HepG2 (cell line): ENCODE results near the gene THADA. TPM values are rescaled to one million over a fixed set of nuclear protein-coding genes. Genes with fewer than 3 reads are reported as not detected.

Experiments used
- ADNP ChIP-seq: sonication (generic); formaldehyde crosslinking; IDR thresholded peaks from 2 replicates; pipeline ENCODE4 v1.4.0; 2020; ENCODE audit warnings: missing genetic modification reagents
- ATRX ChIP-seq: sonication (generic); formaldehyde crosslinking; IDR thresholded peaks from 2 replicates; pipeline ENCODE4 v1.4.0; 2020; ENCODE audit warnings: missing genetic modification reagents, borderline replicate concordance
- CERS6 ChIP-seq: sonication (generic); formaldehyde crosslinking; IDR thresholded peaks from 2 replicates; pipeline ENCODE4 v1.5.0; 2020; ENCODE audit warnings: missing genetic modification reagents
- FOXA1 ChIP-seq, 2 experiments: fragments of 450-650 bp in 1 of 2; sonication (generic) in 1 of 2; formaldehyde crosslinking in 1 of 2; IDR thresholded peaks; 2 replicates each; pipeline versions ENCODE4 v1.4.0 to v1.6.1; 2016 to 2020; ENCODE audit warnings: missing genetic modification reagents in 1 of 2
- HDAC2 ChIP-seq: sonication (generic); formaldehyde crosslinking; IDR thresholded peaks from 2 replicates; pipeline ENCODE4 v1.4.0; 2020; ENCODE audit warnings: missing genetic modification reagents
- JDP2 ChIP-seq: sonication (generic); formaldehyde crosslinking; IDR thresholded peaks from 2 replicates; pipeline ENCODE4 v1.8.1; 2022; ENCODE audit warnings: missing genetic modification reagents, borderline replicate concordance
- KAT8 ChIP-seq: IDR thresholded peaks from 2 replicates; pipeline ENCODE4 v1.6.1; 2016; ENCODE audit warnings: missing genetic modification reagents, missing compliant biosample characterization
- KDM4B ChIP-seq: sonication (generic); formaldehyde crosslinking; IDR thresholded peaks from 2 replicates; pipeline ENCODE4 v1.4.0; 2020; ENCODE audit warnings: missing genetic modification reagents
- KLF16 ChIP-seq, 2 experiments: sonication (generic) in 1 of 2; formaldehyde crosslinking in 1 of 2; IDR thresholded peaks; 2 replicates each; pipeline versions ENCODE4 v1.6.1 to v1.8.0; 2016 to 2023; ENCODE audit warnings: missing genetic modification reagents in 2 of 2, missing compliant biosample characterization in 1 of 2
- KLF9 ChIP-seq: IDR thresholded peaks from 2 replicates; pipeline ENCODE4 v1.6.1; 2016; ENCODE audit warnings: low read depth
- NFIC ChIP-seq: IDR thresholded peaks from 2 replicates; pipeline ENCODE4 v1.6.1; 2012; ENCODE audit warnings: mild to moderate bottlenecking, low read length, inconsistent platforms
- REL ChIP-seq: sonication (generic); formaldehyde crosslinking; conservative IDR thresholded peaks from 2 replicates; pipeline ENCODE4 v1.8.0; 2022; ENCODE audit warnings: mild to moderate bottlenecking, missing genetic modification reagents, moderate library complexity
- SAP130 ChIP-seq: IDR thresholded peaks from 2 replicates; pipeline ENCODE4 v1.6.1; 2016; ENCODE audit warnings: low read depth
- SATB2 ChIP-seq: sonication (generic); formaldehyde crosslinking; IDR thresholded peaks from 2 replicates; pipeline ENCODE4 v1.5.0; 2020; ENCODE audit warnings: missing genetic modification reagents
- STAG1 ChIP-seq: sonication (generic); formaldehyde crosslinking; IDR thresholded peaks from 2 replicates; pipeline ENCODE4 v1.4.0; 2020; ENCODE audit warnings: missing genetic modification reagents
- TOE1 ChIP-seq: sonication (generic); formaldehyde crosslinking; IDR thresholded peaks from 2 replicates; pipeline ENCODE4 v1.4.0; 2020; ENCODE audit warnings: mild to moderate bottlenecking, missing genetic modification reagents
- TOPORS ChIP-seq: sonication (generic); formaldehyde crosslinking; IDR thresholded peaks from 2 replicates; pipeline ENCODE4 v1.8.0; 2023; ENCODE audit warnings: mild to moderate bottlenecking, missing genetic modification reagents
- ZEB1 ChIP-seq: IDR thresholded peaks from 2 replicates; pipeline ENCODE4 v1.6.1; 2012; ENCODE audit warnings: mild to moderate bottlenecking, low read depth, inconsistent platforms; ENCODE audit not compliant: insufficient replicate concordance
- ZNF10 ChIP-seq: sonication (generic); formaldehyde crosslinking; IDR thresholded peaks from 2 replicates; pipeline ENCODE4 v1.4.0; 2020; ENCODE audit warnings: mild to moderate bottlenecking, low read depth, missing genetic modification reagents, borderline replicate concordance
- ZNF124 ChIP-seq: sonication (generic); formaldehyde crosslinking; IDR thresholded peaks from 2 replicates; pipeline ENCODE4 v1.4.0; 2020; ENCODE audit warnings: missing genetic modification reagents
- ZNF18 ChIP-seq: sonication (generic); formaldehyde crosslinking; IDR thresholded peaks from 2 replicates; pipeline ENCODE4 v1.8.0; 2022; ENCODE audit warnings: mild to moderate bottlenecking, missing genetic modification reagents; ENCODE audit not compliant: insufficient replicate concordance
- ZNF367 ChIP-seq: sonication (generic); formaldehyde crosslinking; IDR thresholded peaks from 2 replicates; pipeline ENCODE4 v1.4.0; 2020; ENCODE audit warnings: missing genetic modification reagents, borderline replicate concordance
- ZNF44 ChIP-seq: sonication (generic); formaldehyde crosslinking; IDR thresholded peaks from 2 replicates; pipeline ENCODE4 v1.5.1; 2020; ENCODE audit warnings: mild to moderate bottlenecking, missing genetic modification reagents
- ZNF709 ChIP-seq: sonication (generic); formaldehyde crosslinking; IDR thresholded peaks from 2 replicates; pipeline ENCODE4 v1.5.0; 2020; ENCODE audit warnings: mild to moderate bottlenecking, missing genetic modification reagents
- ZSCAN9 ChIP-seq: IDR thresholded peaks from 2 replicates; pipeline ENCODE4 v1.6.1; 2016; ENCODE audit warnings: borderline replicate concordance
- ZZZ3 ChIP-seq: sonication (generic); formaldehyde crosslinking; IDR thresholded peaks from 2 replicates; pipeline ENCODE4 v1.4.0; 2020; ENCODE audit warnings: missing genetic modification reagents, mild to moderate bottlenecking, borderline replicate concordance
- polyA plus RNA-seq, 8 experiments: library from polyadenylated mRNA; depleted of rRNA in 3 of 8; stranded (reverse) in 7 of 8; unstranded in 1 of 8; fragments of >200 nt; fragmentation: Illumina TruSeq in 4 of 8; extraction: Trizol in 4 of 8; gene quantifications; 2 replicates each; pipeline versions ENCODE4 v1.2.1 to v1.2.3, GENCODE V29; 2011 to 2016; ENCODE audit warnings: low read depth in 4 of 8, missing spikeins in 1 of 8, mixed read lengths in 1 of 8; ENCODE audit not compliant: insufficient read depth in 1 of 8
- total RNA-seq, 5 experiments: library from RNA; depleted of rRNA; stranded (reverse); fragments of >200 nt; fragmentation: Illumina TruSeq; extraction: Trizol; gene quantifications; 2 replicates each; pipeline ENCODE4 v1.2.3, GENCODE V29; 2016; ENCODE audit warnings: low read depth in 1 of 5

THADA gene
- total and polyA plus RNA-seq, 2 of the 13 experiments (the other 11 are each of a cell fraction or from before 2014, with no cell fraction given), result 12.7 to 21.7 TPM

GRCh38 chr2:43389581-43390466 is 206.0 kb downstream of the THADA start (continued):
- no peak for TF ChIP-seq CERS6 (CRISPR knock-in tag)
- no peak for TF ChIP-seq JDP2 (CRISPR knock-in tag)
- no peak; the same call in 1 of the 2 replicates for TF ChIP-seq KDM4B (CRISPR knock-in tag)
- no peak for TF ChIP-seq ZNF10
- TF ChIP-seq ATRX (CRISPR knock-in tag), result no peak
- TF ChIP-seq REL (CRISPR knock-in tag), result no peak
- TF ChIP-seq TOE1 (CRISPR knock-in tag), result peak; percentile 56; the same call in 1 of the 2 replicates
- no peak for TF ChIP-seq SATB2 (CRISPR knock-in tag)
- TF ChIP-seq FOXA1 (IDR thresholded peaks at IDR 0.05), result peak; percentile 93
- peak; percentile 91 for TF ChIP-seq FOXA1 (CRISPR knock-in tag; IDR thresholded peaks at IDR 0.05)
- peak; percentile 37; the same call in 1 of the 2 replicates for TF ChIP-seq STAG1 (CRISPR knock-in tag)
- peak; percentile 97 for TF ChIP-seq NFIC
- TF ChIP-seq ZSCAN9 (CRISPR knock-in tag), result peak; percentile 95
- peak; percentile 97 for TF ChIP-seq HDAC2
- peak; percentile 76 for TF ChIP-seq SAP130 (CRISPR knock-in tag)
- TF ChIP-seq ZZZ3, result peak; percentile 66; the same call in 1 of the 2 replicates
- TF ChIP-seq ZNF44 (CRISPR knock-in tag), result 0 out of 2 replicates have a peak, but pooled peaks have one; percentile 7
- TF ChIP-seq ADNP, result no peak
- TF ChIP-seq KLF16 (CRISPR knock-in tag; IDR thresholded peaks at IDR 0.05), result peak in 1 of 2 experiments; percentile 84; a peak in 1 of 4 replicates
- peak; percentile 87 for TF ChIP-seq ZNF124
- TF ChIP-seq TOPORS (CRISPR knock-in tag), result peak; percentile 59; the same call in 1 of the 2 replicates
- no peak for TF ChIP-seq ZNF367 (CRISPR knock-in tag)
- TF ChIP-seq ZEB1, result peak; percentile 95
- peak; percentile 40 for TF ChIP-seq ZNF18 (CRISPR knock-in tag)
- TF ChIP-seq ZNF709, result 0 out of 2 replicates have a peak, but pooled peaks have one; percentile 45
- TF ChIP-seq KAT8, result peak; percentile 60
- peak; percentile 51; the same call in 1 of the 2 replicates for TF ChIP-seq KLF9 (CRISPR knock-in tag)
